Heart left ventricle (tissue), 16 donors: ENCODE measurements around the gene DPP9. TPM values are rescaled to one million over a fixed set of nuclear protein-coding genes. Genes with fewer than 3 reads are reported as not detected.

Source experiments
- ATAC-seq, 4 donors: fragments of 200-7000 bp; cut with Tn5 transposase; one replicate each; pipeline ENCODE4 v1.9.1; 2020 to 2022; ENCODE audit warnings: moderate library complexity in 4 of 4, mild to moderate bottlenecking in 3 of 4, moderate number of reproducible peaks in 1 of 4
- DNase-seq, 5 donors: peaks; one replicate each; pipeline ENCODE4 v3.0.0-alpha.2; 2020
- H3K27ac ChIP-seq, 12 donors: fragments of 200-600 bp; sonication (generic) in 4 of 12; one replicate each; pipeline versions ENCODE4 v1.5.0 to v1.8.0; 2016 to 2022; ENCODE audit warnings: mild to moderate bottlenecking in 2 of 12
- H3K27me3 ChIP-seq, 9 donors: fragments of 200-600 bp; sonication (generic) in 2 of 9; one replicate each; pipeline versions ENCODE4 v1.5.1 to v1.8.0; 2016 to 2022; ENCODE audit warnings: mild to moderate bottlenecking in 3 of 9
- H3K36me3 ChIP-seq, 9 donors: fragments of 200-600 bp; sonication (generic) in 2 of 9; one replicate each; pipeline versions ENCODE4 v1.5.0 to v1.8.0; 2018 to 2022; ENCODE audit warnings: mild to moderate bottlenecking in 2 of 9
- H3K4me1 ChIP-seq, 12 donors: fragments of 200-600 bp; sonication (generic) in 4 of 12; one replicate each; pipeline versions ENCODE4 v1.5.0 to v1.8.0; 2016 to 2022; ENCODE audit warnings: mild to moderate bottlenecking in 3 of 12
- H3K4me3 ChIP-seq, 12 donors: fragments of 200-600 bp; sonication (generic) in 4 of 12; one replicate each; pipeline versions ENCODE4 v1.5.0 to v1.8.0; 2017 to 2022; ENCODE audit warnings: mild to moderate bottlenecking in 9 of 12, moderate library complexity in 4 of 12
- H3K9me3 ChIP-seq, 12 donors: fragments of 200-600 bp; sonication (generic) in 4 of 12; one replicate each; pipeline versions ENCODE4 v1.5.0 to v1.8.0; 2016 to 2022; ENCODE audit warnings: mild to moderate bottlenecking in 1 of 12
- CTCF ChIP-seq, 12 donors: fragments of 200-600 bp; sonication (generic) in 4 of 12; IDR thresholded peaks; one replicate each; pipeline versions ENCODE4 v1.5.0 to v1.8.0; 2018 to 2022; ENCODE audit warnings: antibody characterized with exemption in 12 of 12, mild to moderate bottlenecking in 5 of 12
- POLR2A ChIP-seq, 2 donors: fragments of 450-650 bp; IDR thresholded peaks; one replicate each; pipeline ENCODE4 v1.6.1; 2017; ENCODE audit warnings: antibody characterized with exemption in 2 of 2, mild to moderate bottlenecking in 2 of 2, moderate library complexity in 2 of 2
- WGBS, 4 donors: extraction: QIAGEN DNeasy Blood & Tissue Kit in 2 of 4; methylation state at CpG; one replicate each; pipeline versions ENCODE4 v1.1.5 to v1.1.7; 2013 to 2018; 5-methylcytosine and 5-hydroxymethylcytosine counted together
- intact Hi-C, 10 donors: fragments of 100-400 bp; cut with DNase I; formaldehyde crosslinking; loops; one replicate each; pipeline versions ENCODE4 v1.11.1 to v1.14.2; 2022
- polyA plus RNA-seq, 2 donors: library from polyadenylated mRNA; stranded (reverse); fragments of 200-250 nt; gene quantifications; one replicate each; pipeline ENCODE4 v1.2.3, GENCODE V29; 2013
- total RNA-seq, 9 donors: library from RNA; depleted of rRNA in 2 of 9; stranded (reverse); fragments of >200 nt in 2 of 9; fragmentation: NEBNext Ultra II Directional in 3 of 9; extraction: Animal tissue kit (Norgen Biotek cat#: 25700) in 3 of 9; gene quantifications; one replicate each; pipeline versions ENCODE4 v1.1.0 to v1.2.4, GENCODE V29; 2016 to 2023
- donor health status: ischemic (EF 13 %, LVEDD 7.1; RV severe dilation, severe dysfunction).
- donor health status: healthy with polysubstance abuse.
- donor health status: DM: no; HTN: yes; CAD: no.
- donor health status: DM: no; HTN: no; CAD: no.
- donor health status: ischemic (EF 25% LVEDD 6.9; RV normal size, moderate dysfunction).
- donor health status: ischemic (EF 25% LVEDD 5.7; RV mildly dilated, moderate dysfunction).
- donor health status: healthy.
- donor health status: DM: yes; HTN: yes; CAD: no.
- donor health status: ischemic (EF 35%, LVEDD 5.7; RV mildly dilated, moderate dysfunction).
- donor health status: nonischemic (EF 11% LVEDD 7.7; RV severe dilation, severe dysfunction).
- donor health status: DM: yes; HTN: yes; CAD: no.
- donor health status: PGD.
- donor health status: ischemic (EF 29% LVEDD 5.4; RV normal size, mild dysfunction).
- donor health status: nonischemic (EF 23%, LVEDD 6.1; RV moderate dilation, normal function).

Gene DPP9
- total and polyA plus RNA-seq, 11 donors, result 30.7 to 65.2 (median 47.7) TPM

GRCh38 chr19:4701557-4701956 is 22.1 kb downstream of the DPP9 start:
- 91 to 93% (median 92%) methylated on average over 8 of the region's 8 CpGs for WGBS, 4 donors
- peaks cover 0 to 95% (median 88%) of the 10 kb centered on the region in 9 donors for H3K36me3 ChIP-seq
- TF ChIP-seq CTCF (IDR thresholded peaks at IDR 0.05) (no peak), POLR2A (IDR thresholded peaks at IDR 0.05) (no peak)
- intact Hi-C loops, result no loop called here
- ATAC-seq (no peak), DNase-seq (no peak)
- peaks cover 0 to 9% (median 4%) of the 10 kb centered on the region in 12 donors for H3K4me1 ChIP-seq
- no peak overlapping the region for H3K4me3 ChIP-seq
- H3K9me3 ChIP-seq, result no peaks in the 10 kb centered on the region
- no peaks in the 10 kb centered on the region for H3K27me3 ChIP-seq
- no peak overlapping the region for H3K27ac ChIP-seq

- ATAC-seq (no peak), DNase-seq (no peak)
- H3K27me3 ChIP-seq, result no peaks in the 10 kb centered on the region
- intact Hi-C loops, result no loop called here
- peaks cover 0 to 100% (median 94%) of the 10 kb centered on the region in 9 donors for H3K36me3 ChIP-seq
- no peak overlapping the region for H3K4me3 ChIP-seq
- TF ChIP-seq CTCF (IDR thresholded peaks at IDR 0.05) (no peak), POLR2A (IDR thresholded peaks at IDR 0.05) (no peak)
- 85 to 92% (median 85%) methylated on average over 11 of the region's 11 CpGs for WGBS, 4 donors
- H3K9me3 ChIP-seq, result no peaks in the 10 kb centered on the region
- no peak overlapping the region for H3K27ac ChIP-seq
- H3K4me1 ChIP-seq, result peaks cover 0 to 5% (median under 1%) of the 10 kb centered on the region in 12 donors
Measured at GRCh38 chr19:4700693-4700970, 23.0 kb downstream of the DPP9 start.

GRCh38 chr19:4699826-4700692 is 23.6 kb downstream of the DPP9 start:
- ATAC-seq (no peak), DNase-seq (peak in 1 of 5 donors; percentile 18)
- no peak overlapping the region for H3K27ac ChIP-seq
- peaks cover 0 to 100% (median 94%) of the 10 kb centered on the region in 9 donors for H3K36me3 ChIP-seq
- H3K4me3 ChIP-seq, result no peak overlapping the region
- intact Hi-C loops, result no loop called here
- H3K27me3 ChIP-seq, result no peaks in the 10 kb centered on the region
- H3K4me1 ChIP-seq, result peaks cover 0 to 7% (median 2%) of the 10 kb centered on the region in 12 donors
- no peaks in the 10 kb centered on the region for H3K9me3 ChIP-seq
- 72 to 77% (median 74%) methylated on average over 32 to 33 of the region's 33 CpGs for WGBS, 4 donors
- TF ChIP-seq POLR2A (IDR thresholded peaks at IDR 0.05) (no peak), CTCF (IDR thresholded peaks at IDR 0.05) (no peak)

GRCh38 chr19:4697304-4697703 is 26.3 kb downstream of the DPP9 start:
- no peak for TF ChIP-seq CTCF (IDR thresholded peaks at IDR 0.05)
- no peak for TF ChIP-seq POLR2A (IDR thresholded peaks at IDR 0.05)
- intact Hi-C loops, result no loop called here
- no peak overlapping the region for H3K4me3 ChIP-seq
- H3K27ac ChIP-seq, result no peak overlapping the region
- no peak for ATAC-seq
- peaks cover 2 to 100% (median 96%) of the 10 kb centered on the region in 9 donors for H3K36me3 ChIP-seq
- H3K4me1 ChIP-seq, result peaks cover 0 to 26% (median 11%) of the 10 kb centered on the region in 12 donors
- WGBS, 4 donors, result 86 to 97% (median 94%) methylated on average over 5 to 14 of the region's 14 CpGs
- DNase-seq, result no peak
- no peaks in the 10 kb centered on the region for H3K9me3 ChIP-seq
- no peaks in the 10 kb centered on the region for H3K27me3 ChIP-seq
